Measurements from ENCODE around the gene HAVCR2. TPM values are rescaled to one million over a fixed set of nuclear protein-coding genes. Genes with fewer than 3 reads are reported as not detected.

Gene HAVCR2
- total RNA-seq, 1 donor from 2014 or later: 0.37 TPM

GRCh38 chr5:157107508-157107907 lies 1.3 kb downstream of the HAVCR2 start:
- H3F3A ChIP-seq (ENCODE audit: low read depth): no peaks in the 10 kb centered on the region
- H3K9me3 ChIP-seq (ENCODE audit: low read depth): no peaks in the 10 kb centered on the region
- TF ChIP-seq CTCF (IDR thresholded peaks at IDR 0.05) (no peak), EZH2phosphoT487 (IDR thresholded peaks at IDR 0.05) (no peak), EZH2 (IDR thresholded peaks at IDR 0.05) (no peak)
- no peak overlapping the region for H2AFZ ChIP-seq (replicated peaks)
- H3K36me3 ChIP-seq: no peaks in the 10 kb centered on the region
- no peaks in the 10 kb centered on the region for H3K36me3 Mint-ChIP-seq
- H3K27ac ChIP-seq: no peak overlapping the region
- H3K4me1 Mint-ChIP-seq: peaks cover 14% of the 10 kb centered on the region
- DNase-seq (ENCODE audit: low spot score): no peak
- H3K9ac ChIP-seq: no peak overlapping the region
- no peak overlapping the region for H3K4me3 Mint-ChIP-seq
- no peaks in the 10 kb centered on the region for H4K20me1 ChIP-seq (ENCODE audit: low read depth)
- no peaks in the 10 kb centered on the region for H3K27me3 ChIP-seq
- no peaks in the 10 kb centered on the region for H3K4me1 ChIP-seq
- no peaks in the 10 kb centered on the region for H3K9me3 Mint-ChIP-seq
- no peak overlapping the region for H3K4me2 ChIP-seq
- no peak overlapping the region for H3K27ac Mint-ChIP-seq
- no peak overlapping the region for H3K4me3 ChIP-seq
- H3K79me2 ChIP-seq (ENCODE audit: low read depth): no peaks in the 10 kb centered on the region
- H3K27me3 Mint-ChIP-seq (ENCODE audit: insufficient read depth, low read depth): no peaks in the 10 kb centered on the region

- H4K20me1 ChIP-seq (ENCODE audit: low read depth): no peaks in the 10 kb centered on the region
- no peaks in the 10 kb centered on the region for H3K9me3 ChIP-seq (ENCODE audit: low read depth)
- Mint-ChIP-seq H3K9me3 (no peaks in the 10 kb centered on the region), H3K27me3 (ENCODE audit: insufficient read depth, low read depth) (no peaks in the 10 kb centered on the region), H3K27ac (no peak overlapping the region), H3K36me3 (no peaks in the 10 kb centered on the region), H3K4me3 (no peak overlapping the region), H3K4me1 (peaks cover 14% of the 10 kb centered on the region)
- H3K27ac ChIP-seq: no peak overlapping the region
- H3K4me2 ChIP-seq: no peak overlapping the region
- H2AFZ ChIP-seq (replicated peaks): no peak overlapping the region
- H3K27me3 ChIP-seq: no peaks in the 10 kb centered on the region
- H3K4me3 ChIP-seq: no peak overlapping the region
- no peaks in the 10 kb centered on the region for H3K36me3 ChIP-seq
- no peaks in the 10 kb centered on the region for H3K79me2 ChIP-seq (ENCODE audit: low read depth)
- no peak for DNase-seq (ENCODE audit: low spot score)
- no peaks in the 10 kb centered on the region for H3F3A ChIP-seq (ENCODE audit: low read depth)
- no peaks in the 10 kb centered on the region for H3K4me1 ChIP-seq
- H3K9ac ChIP-seq: no peak overlapping the region
- TF ChIP-seq EZH2phosphoT487 (IDR thresholded peaks at IDR 0.05) (no peak), EZH2 (IDR thresholded peaks at IDR 0.05) (no peak), CTCF (IDR thresholded peaks at IDR 0.05) (no peak)
Observed at GRCh38 chr5:157106630-157107461, 2.0 kb downstream of the HAVCR2 start.

- no peak overlapping the region for H3K9ac ChIP-seq
- no peak overlapping the region for H3K27ac Mint-ChIP-seq
- no peaks in the 10 kb centered on the region for H3K9me3 Mint-ChIP-seq
- no peak overlapping the region for H3K4me3 ChIP-seq
- no peaks in the 10 kb centered on the region for H3K36me3 ChIP-seq
- H3K4me2 ChIP-seq: no peak overlapping the region
- no peaks in the 10 kb centered on the region for H3K4me1 ChIP-seq
- no peaks in the 10 kb centered on the region for H3K79me2 ChIP-seq (ENCODE audit: low read depth)
- H3K36me3 Mint-ChIP-seq: no peaks in the 10 kb centered on the region
- H3K27me3 Mint-ChIP-seq (ENCODE audit: insufficient read depth, low read depth): no peaks in the 10 kb centered on the region
- H3F3A ChIP-seq (ENCODE audit: low read depth): no peaks in the 10 kb centered on the region
- no peaks in the 10 kb centered on the region for H3K27me3 ChIP-seq
- H3K4me1 Mint-ChIP-seq: no peaks in the 10 kb centered on the region
- H4K20me1 ChIP-seq (ENCODE audit: low read depth): no peaks in the 10 kb centered on the region
- no peak overlapping the region for H3K4me3 Mint-ChIP-seq
- DNase-seq (ENCODE audit: low spot score): no peak
- no peaks in the 10 kb centered on the region for H3K9me3 ChIP-seq (ENCODE audit: low read depth)
- TF ChIP-seq EZH2phosphoT487 (IDR thresholded peaks at IDR 0.05) (no peak), CTCF (IDR thresholded peaks at IDR 0.05) (no peak), EZH2 (IDR thresholded peaks at IDR 0.05) (no peak)
- H2AFZ ChIP-seq (replicated peaks): no peak overlapping the region
- H3K27ac ChIP-seq: no peak overlapping the region
Observed at GRCh38 chr5:157100140-157100679, 8.6 kb downstream of the HAVCR2 start.

All from neural progenitor cell (in vitro differentiated cells).